CD4-positive, alpha-beta T cell treated with Interleukin-21 for 1 hour (primary cell): ENCODE data around the gene ARHGEF40.
A peak's percentile ranks its signal among the peaks of the same experiment; 100 is the strongest.

Experiments used
- DNase-seq: peaks from one replicate; pipeline ENCODE4 v3.0.0-alpha.2; 2020

Gene ARHGEF40

DNA sequence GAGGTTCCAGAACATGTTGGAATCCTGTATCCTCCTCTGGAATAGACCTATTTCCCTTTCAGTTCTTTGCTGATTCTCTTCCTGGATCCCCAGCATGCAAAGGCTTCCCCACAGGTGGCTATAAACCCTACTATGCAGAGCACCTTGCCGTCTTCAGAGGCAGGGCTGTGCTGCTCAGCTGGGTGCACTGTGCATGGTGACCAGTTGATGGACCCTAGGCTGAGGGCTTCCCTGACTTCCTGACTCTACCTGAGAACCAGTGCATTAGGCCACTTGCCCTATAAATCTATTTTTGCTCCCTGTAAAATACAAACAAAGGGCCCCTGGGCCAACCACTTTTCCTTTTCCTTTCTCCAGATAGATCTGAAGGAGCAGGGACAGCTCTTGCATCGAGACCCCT is 14.3 kb downstream of the ARHGEF40 start:
- no peak for DNase-seq

DNA sequence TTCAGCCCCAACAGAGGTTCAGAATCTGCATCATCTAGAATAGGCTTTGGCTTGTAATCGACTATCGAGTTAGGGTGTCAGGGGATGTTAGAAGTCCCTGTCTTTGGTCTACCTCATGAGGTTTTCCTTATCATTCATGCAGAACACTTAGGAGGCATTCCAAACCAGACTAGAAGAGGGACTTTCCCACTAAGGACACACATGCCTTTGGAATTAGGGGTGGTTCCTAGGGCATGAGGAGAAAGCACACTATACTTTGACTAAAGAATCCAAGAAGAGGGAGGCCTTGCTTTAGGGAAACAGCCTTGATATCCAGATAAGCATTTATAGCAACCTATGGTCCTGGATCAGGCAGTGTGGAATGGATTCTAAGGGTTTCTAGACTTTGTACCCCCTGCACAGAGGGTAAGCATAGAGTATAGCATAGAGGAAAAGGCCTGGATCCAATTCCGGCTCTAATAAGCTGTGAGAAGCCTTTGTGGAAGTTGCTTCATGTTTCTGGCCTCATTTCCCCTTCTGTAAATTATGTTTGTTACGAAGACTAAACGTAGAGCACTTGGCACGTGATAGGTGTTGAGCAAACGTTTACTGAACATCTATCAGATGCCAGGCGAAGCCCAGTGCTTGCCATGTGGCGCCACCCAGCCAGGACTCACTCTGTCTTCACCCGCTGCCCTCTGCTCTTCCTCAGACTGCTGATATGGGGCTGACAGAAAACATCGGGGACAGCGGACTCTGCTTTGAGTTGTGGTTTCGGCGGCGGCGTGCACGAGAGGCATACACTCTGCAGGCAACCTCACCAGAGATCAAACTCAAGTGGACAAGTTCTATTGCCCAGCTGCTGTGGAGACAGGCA is 15.1 kb downstream of the ARHGEF40 start:
- no peak for DNase-seq

DNA sequence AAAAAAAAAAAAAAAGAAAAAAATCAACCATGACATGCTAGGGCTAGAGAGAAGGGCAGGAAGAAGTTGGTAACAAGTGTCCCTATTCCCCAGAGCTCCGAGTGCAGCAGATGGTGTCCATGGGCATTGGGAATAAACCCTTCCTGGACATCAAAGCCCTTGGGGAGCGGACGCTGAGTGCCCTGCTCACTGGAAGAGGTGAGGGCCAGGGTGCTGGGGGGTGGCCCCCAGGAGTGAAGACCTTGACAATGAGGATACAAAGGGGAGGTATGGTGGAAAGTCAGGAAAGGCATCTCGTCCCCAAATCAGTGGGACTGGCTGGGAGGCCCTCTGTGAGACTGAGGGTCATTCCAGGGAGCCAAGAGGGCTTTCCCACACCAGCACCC is 16.8 kb downstream of the ARHGEF40 start:
- DNase-seq: no peak

DNA sequence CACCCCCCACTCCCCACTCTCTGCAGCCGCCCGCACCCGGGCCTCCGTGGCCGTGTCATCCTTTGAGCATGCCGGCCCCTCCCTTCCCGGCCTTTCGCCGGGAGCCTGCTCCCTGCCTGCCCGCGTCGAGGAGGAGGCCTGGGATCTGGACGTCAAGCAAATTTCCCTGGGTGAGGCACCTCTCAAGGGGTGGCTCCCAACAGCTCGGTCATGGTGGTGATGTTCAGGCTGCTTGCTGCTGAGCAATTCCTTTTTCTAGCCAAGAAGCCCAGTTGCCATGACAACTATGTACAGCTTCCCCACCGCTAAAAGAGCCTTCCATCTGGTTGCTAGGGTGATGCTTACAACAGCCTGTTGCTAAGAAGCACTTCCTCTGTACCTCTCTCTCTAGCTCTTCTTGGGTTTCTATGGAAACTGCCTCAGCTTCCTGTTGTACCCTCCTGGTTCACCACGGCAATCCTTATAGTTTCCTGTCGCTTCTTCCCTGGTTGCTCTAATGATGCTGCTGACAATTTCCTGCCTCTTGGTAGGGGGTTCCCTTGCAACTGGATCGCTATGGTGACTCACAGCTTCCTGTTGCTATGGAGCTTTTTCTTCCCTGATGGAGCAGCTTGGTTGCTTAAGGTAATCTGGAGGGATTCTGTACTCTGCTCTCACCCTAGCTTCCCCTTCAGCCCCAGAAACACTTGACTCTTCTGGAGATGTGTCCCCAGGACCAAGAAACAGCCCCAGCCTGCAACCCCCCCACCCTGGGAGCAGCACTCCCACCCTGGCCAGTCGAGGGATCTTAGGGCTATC is 17.4 kb downstream of the ARHGEF40 start:
- peak; percentile 97 for DNase-seq

DNA sequence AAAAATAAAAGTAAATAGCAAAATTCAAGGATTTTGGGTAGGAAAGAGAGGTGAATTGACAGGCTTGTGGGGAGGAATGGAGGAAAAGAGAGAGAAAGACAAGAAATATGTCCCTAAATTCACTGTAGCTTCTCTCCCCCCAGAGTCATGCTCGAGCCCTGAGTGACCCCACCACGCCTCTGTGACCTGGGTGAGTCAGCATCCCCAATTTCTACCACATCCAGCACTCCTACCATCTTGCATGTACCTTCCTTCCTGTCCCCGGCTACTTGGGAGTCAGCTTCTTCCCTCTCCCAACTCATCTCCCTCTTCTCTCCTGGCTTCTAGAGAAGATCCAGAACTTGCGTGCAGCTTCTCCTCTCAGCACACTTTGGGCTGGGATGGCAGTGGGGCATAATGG is 18.6 kb downstream of the ARHGEF40 start:
- DNase-seq: no peak

DNA sequence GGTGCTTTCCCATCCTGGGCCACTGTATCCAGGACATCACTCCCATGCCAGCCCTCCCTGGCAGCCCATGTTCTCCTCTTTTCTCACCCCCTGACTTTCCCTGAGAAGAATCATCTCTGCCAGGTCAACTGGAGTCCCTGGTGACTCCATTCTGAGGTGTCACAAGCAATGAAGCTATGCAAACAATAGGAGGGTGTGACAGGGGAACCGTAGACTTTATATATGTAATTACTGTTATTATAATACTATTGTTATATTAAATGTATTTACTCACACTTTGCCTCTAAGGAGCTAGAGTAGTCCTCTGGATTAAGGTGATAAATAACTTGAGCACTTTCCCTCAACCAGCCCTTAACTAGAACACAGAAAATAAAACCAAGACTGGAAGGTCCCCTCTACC is 19.2 kb downstream of the ARHGEF40 start:
- DNase-seq: no peak

DNA sequence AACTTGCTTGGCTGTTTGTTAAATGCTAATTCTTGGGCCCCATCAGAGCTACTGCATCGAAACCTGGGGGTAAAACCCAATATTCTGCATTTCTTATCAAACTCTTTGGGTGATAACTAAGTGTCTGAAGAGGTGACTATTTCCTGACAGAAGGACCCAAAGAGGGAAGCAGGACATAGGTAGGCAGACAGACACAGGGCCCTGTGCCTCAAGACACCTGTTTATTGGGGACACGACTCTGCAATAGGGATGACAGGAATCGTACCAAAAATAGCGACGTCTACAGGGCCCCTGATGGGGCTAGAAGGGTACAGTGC is 19.7 kb downstream of the ARHGEF40 start:
- DNase-seq: no peak

DNA sequence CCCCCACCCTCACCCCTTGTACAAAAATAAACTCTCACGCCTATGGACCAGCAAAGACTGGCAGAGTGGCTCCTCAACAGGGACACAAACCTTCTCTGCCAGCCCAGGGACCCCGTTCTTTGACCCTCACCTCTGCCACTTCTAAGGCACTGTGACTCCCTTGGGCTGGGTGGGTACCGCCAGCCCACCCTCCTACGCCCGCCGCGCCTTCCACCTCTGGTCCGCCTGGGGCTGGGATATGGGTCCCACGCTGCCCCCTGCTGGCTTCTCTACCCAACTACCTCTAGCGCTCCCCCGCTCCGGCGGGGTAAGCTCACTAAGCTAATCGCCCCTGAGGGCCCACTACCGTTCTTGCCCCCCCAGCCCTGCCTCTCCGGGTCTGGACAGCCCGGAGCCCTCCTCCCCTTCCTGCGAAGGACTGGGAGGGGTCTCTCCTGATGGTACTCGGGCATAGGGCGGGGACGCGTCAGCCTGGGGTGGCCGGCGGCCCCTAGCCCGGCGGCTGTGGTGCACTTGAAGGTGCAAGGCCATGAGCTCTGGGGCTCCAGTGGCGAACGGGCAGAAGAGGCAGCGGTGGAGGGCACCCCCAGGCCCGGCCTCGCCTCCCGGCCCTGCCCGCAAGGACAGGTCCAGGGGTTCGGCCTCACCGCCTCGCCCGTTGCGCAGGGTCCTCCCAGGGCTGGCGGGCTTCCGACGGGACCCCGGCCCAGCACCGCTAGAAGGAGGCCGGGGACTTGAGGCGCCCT is 20.3 kb downstream of the ARHGEF40 start:
- peak; percentile 29 for DNase-seq

DNA sequence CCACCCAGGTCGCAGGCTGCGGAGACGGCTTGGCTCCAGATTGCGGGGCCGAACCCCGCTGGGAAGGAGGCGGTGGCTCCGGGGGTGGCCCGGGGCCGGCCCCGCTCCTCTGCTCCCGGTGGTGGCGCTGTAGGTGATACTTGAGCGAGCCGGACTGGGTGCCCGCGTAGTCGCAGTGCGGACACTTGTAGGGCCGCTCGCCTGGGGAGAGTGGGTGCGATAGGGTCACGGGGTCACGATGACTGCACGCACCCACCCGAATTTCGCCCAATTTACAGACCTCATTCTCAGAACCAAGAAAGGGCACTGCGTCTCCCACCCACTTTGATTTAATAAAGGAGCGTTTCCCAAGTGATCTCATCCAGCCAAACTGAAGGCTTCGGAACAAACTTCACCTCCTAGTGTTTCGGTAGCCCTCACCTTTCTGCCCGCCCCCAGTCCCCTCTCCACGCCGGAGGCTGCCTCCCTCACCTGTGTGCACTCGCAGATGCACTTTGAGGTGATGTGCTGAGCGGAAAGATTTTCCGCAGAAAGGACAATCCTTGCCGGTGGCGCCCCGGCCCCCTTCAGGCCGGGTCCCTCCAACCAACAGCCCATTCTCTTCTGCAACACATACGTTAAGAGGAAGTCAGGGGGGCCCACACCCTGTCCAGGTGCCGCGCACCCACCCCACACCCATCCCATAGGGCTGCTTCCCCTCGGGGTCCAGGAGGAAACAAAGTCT is 21.0 kb downstream of the ARHGEF40 start:
- DNase-seq: no peak

DNA sequence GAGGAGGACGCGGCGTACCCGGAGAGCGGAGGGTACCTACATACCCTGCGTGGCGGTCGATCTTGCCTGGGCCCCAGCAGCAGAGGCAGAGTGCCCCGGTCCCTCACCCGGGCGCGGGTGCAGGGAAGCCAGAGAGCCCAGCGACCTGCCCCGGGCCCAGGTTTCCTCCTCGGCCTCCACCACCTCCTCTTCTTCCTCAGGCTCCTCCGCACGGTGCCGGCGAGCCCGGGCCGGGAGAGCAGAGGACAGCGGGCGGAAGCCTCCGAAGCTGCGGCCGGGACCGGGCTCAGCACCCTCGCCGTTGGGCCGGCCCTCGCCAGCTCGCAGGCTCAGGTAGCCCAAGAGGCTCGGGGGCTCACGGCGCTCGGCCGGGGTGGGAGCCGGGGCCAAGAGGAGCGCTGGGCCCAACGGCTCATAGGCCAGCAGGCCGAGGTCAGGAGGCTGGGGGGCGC is 21.7 kb downstream of the ARHGEF40 start:
- DNase-seq: no peak

DNA sequence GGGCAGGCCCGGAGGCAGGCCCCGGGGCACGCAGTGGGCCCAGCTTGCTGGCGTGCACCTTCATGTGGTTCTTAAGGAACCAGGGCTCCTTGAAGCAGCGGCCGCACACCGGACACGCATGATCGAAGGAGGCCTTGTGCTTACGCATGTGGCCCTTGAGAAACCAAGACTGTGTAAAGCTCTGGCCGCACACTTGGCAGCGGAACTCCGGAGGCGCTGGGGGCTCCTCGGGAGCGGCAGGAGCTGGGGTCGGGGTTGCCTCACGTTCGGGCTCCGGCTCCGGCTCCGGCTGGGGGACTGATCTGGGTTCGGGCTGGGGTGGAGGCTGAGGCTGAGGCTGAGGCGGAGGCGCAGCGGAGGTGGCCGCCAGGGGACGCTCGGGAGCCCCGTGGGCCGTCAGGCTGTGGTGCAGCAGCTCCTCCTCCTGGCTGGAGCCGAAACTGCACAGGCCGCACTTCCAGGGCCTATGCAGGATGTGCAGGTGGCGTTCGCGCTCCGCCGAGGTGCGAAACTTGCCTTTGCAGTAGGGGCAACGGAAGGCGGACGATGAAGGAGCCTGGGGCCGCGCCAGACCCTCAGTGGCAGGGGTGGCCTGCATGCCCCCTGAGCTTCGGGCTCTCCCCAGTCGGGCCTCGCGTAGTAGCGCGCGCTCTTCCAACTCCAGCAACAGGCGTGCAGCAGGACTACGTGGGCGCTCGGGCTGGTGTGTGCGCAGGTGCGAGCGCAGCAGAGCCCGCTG is 22.3 kb downstream of the ARHGEF40 start:
- peak; percentile 90 for DNase-seq

DNA sequence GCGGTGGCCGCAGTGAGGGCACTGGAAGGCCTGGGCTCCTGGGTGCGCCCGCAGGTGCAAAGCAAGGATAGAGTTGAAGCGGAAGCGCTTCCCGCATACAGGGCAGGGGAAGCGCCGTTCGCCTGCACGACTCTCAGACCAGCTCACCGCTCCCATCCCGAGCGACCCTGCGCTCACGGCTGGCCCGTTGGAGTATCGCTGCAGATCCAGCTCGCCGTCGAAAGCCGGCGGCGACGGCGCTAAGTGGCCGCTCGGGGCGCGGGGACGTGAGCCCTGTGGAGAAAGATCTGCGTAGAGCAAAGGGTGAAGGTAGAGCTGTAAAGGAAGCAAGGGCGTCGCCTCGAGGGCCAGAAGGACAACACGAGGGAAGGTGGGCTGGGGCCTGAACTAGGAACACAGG is 22.9 kb downstream of the ARHGEF40 start:
- no peak for DNase-seq

DNA sequence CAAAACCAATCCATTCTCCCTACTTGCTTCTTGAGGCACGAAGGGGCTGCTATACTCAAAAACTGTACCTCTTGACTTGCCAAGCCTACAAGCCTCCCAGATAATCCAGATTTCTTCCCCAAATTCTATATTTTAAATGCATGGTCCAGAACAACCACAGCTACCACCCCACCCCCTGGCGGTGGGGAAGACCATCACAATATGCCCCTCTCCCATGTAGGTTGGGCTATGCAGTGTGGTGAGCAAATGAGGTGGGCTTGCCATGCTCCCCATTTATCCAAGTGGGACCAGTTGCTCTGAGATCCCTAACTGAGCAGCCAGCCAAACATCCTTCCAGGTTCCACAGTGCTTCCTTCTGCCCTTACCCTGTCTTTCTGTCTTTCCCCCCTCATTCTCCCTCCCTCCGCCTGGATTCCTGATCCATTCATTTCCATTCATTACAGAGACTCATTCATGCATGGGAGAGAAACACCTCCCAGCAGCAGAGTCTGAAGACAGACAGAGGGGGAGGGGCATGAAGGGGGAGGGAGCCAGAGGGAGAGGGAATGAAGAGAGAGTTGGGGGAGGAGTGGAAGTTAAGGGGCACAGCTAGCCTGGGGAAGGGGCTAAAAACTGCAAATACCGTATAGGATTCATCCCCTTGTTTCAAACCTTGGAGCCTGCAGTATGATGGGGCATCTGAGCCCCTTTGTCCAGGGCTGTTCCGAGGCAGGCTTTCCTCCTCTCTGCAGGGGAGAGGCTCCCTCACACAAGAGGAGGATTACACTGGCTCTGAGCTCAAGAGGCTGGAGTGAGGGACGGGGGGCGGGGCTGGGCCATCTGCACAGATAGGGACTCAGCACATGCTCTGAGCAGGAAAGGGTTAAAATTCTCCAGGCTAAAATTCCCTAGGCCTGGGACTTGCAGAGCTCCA is 23.9 kb downstream of the ARHGEF40 start:
- DNase-seq: no peak

DNA sequence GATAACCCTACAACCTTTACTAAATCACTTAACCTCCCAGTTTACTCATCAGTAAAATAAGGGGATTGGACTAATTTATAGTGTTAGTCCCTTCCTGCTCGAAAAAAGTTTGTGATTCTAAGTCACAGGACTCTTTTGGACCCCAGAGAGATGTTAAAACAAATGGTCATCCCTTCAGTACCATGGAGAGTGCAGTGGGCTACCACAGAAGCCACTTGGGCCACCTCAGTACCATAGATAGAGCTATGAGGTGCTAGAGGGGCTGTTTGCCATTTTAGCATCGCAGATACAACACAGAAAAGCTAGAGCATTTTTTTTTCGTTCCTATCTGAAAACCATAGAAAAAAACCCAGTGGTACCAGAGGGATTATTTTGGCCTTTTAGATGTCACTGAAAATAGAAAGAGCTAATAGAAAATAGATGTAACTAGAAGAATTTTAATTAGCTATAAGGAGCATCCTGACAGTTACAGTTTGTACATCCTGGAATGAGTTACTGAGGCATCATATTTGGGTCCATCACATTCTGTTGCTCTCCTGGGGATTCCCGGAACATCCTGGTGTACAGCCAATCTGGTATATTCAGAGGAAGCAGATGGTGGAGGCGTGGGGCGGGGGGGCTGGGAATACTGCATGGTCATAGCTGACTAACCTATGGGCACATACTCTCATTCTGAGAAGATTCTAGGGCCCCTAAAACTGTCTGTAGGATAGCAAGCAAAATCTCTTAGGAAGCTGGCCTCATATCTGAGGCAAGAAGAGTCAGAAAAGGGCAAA is 25.5 kb downstream of the ARHGEF40 start:
- DNase-seq: no peak

DNA sequence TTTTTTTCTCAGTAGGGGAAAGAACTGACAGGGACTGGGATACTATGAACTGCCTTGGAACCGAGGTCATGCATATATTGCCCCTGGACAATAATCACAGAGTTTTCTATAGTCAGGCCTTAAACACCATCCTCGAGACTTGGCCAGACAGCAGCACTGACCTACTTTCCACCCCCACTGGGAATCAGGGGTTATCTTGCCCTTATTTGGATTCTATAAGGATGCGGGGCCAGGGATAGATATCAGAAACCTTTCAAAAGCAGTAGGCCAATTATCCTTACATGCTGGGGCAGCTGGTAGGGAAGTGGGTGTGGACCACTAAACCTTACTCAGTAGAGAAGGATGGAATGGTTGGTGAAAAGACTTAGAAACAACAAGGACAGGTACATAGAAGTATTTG is 26.3 kb downstream of the ARHGEF40 start:
- no peak for DNase-seq

DNA sequence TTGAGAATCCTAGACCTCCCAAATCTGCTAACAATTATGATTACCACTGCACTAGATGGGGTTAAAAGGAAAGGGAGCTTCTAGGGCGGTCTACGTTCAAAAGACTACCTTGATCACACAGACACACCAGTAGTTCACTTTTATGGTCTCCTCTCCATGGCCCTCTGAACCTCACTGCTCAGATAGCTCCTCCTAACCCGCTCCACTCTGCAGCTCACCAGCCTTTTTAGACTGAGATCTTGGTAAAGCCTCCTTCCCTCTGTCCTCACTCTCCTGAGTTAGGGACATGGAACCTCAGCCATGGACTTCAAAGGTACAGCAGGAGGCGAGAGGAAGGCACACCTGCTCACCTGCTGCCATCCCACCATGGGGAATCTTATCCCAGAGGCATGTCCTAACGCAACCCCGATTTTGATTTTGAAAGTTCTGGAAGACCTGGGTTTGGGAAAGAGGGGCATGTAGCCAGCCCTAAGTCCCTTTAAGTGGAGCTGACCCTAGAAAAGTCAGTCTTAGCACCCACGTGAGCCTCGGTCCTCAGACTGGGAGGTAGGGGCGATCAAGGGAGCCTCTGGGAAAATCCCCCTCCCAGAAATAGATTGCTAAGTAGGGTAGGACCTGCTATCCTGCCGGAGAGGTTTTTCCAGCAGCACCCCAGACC is 27.0 kb downstream of the ARHGEF40 start:
- no peak for DNase-seq

DNA sequence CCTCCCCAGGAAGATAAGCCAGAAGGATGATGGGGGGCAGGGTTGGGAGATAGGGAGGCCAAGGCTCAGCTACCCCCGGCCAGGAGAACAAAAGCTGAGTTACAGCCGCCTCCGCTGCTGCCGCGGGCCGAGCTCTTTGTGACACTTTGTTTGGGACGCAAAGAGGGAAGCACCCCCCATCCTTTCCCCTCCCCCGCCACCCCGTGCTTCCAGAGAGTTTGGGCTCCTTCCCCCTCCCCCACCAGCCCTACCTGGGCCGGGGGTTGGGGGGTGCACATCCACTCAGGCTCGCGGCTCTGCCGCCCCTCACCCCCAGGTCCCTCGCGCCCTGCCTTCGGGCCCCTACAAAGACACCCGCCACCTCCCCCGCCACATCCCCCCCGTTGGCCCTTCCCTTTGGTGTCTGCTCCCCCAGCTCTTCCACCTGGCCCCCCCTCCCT is 27.6 kb downstream of the ARHGEF40 start:
- no peak for DNase-seq

DNA sequence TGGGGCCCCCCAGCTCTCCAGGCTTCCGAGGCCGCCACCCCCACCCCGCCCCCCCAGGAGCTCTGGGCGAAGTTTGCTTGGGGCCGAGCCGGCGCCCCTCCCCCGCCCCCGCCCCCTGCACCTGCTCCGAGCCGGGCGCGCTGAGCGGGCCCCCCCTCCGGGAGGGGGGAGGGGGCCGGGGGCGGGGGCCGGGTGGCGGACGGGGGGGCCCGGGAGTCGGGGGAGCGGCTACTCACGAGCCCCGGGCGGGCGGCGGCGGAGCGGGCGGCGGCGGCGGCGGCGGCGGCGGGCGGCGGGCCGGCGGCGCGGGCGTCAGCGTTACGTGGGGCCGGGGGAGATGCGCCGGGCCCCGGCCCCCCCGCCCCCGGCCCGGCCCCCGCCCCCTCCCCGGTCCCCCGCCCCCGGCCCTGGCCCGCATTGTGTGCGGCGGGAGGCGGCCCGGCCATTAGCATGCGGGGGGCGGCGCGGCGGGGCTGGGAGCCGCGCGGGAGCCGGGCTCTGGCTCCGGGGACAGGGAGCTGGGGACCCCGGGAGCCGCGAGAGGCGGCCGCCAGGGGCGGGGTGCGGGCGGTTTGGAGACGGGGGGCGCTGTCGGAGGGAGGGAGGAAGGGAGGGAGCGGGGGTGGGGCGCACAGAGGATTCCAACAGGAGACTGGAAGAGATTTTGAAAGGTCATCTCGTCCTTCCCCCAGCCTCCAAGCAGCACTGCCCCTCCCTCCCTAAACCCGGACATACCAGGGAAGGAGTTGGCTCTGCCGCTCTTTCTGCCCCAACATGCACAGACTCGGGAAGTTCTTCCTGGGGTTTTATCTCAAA is 28.2 kb downstream of the ARHGEF40 start, which contains the start of gene ZNF219:
Gene ZNF219 (minus strand): TSS at position 580 of the 816 bp plus-strand sequence. CDS start 5,064 bp downstream, outside the sequence.
- peak; percentile 57 for DNase-seq
